GM21367 (cell line): Measurements from ENCODE around the gene UBE2I.

Experiments
- ATAC-seq: cut with Tn5 transposase; IDR thresholded peaks from one replicate; pipeline ENCODE4 v1.9.1; 2021; ENCODE audit not compliant: unreplicated experiment

The UBE2I gene

GRCh38 chr16:1355591-1355990 is 46.2 kb downstream of the UBE2I start:
- no peak for ATAC-seq

GRCh38 chr16:1356061-1356900 is 46.8 kb downstream of the UBE2I start:
- no peak for ATAC-seq

- ATAC-seq, result no peak
Observed at GRCh38 chr16:1357906-1358566, 48.6 kb downstream of the UBE2I start.

- ATAC-seq, result no peak
Observed at GRCh38 chr16:1361685-1362360, 52.4 kb downstream of the UBE2I start.

GRCh38 chr16:1362807-1363206 is 53.4 kb downstream of the UBE2I start:
- ATAC-seq, result no peak

GRCh38 chr16:1363501-1364041 is 54.1 kb downstream of the UBE2I start:
- no peak for ATAC-seq

- ATAC-seq, result no peak
Observed at GRCh38 chr16:1364510-1364909, 55.1 kb downstream of the UBE2I start.

- no peak for ATAC-seq
Observed at GRCh38 chr16:1366060-1366711, 56.8 kb downstream of the UBE2I start.

- ATAC-seq, result no peak
Observed at GRCh38 chr16:1366712-1367299, 57.4 kb downstream of the UBE2I start.

GRCh38 chr16:1367486-1368174 is 58.2 kb downstream of the UBE2I start:
- no peak for ATAC-seq

GRCh38 chr16:1371054-1371978 is 61.9 kb downstream of the UBE2I start:
- no peak for ATAC-seq

- ATAC-seq, result no peak
Observed at GRCh38 chr16:1372292-1372950, 63.0 kb downstream of the UBE2I start.

GRCh38 chr16:1374418-1375297 is 65.2 kb downstream of the UBE2I start:
- ATAC-seq, result no peak

GRCh38 chr16:1375298-1375640 is 65.8 kb downstream of the UBE2I start:
- no peak for ATAC-seq

- no peak for ATAC-seq
Observed at GRCh38 chr16:1375741-1376410, 66.4 kb downstream of the UBE2I start.
